HG02973 (cell line): ENCODE data around the gene GNAI2.
"Not testable (repeated sequence)": the region's sequence is repeated elsewhere in the genome, so short reads cannot be mapped to it uniquely, and the experiment has no call there.

Experiments used
- ATAC-seq: cut with Tn5 transposase; IDR thresholded peaks from one replicate; pipeline ENCODE4 v1.9.1; 2021; ENCODE audit warnings: moderate library complexity; ENCODE audit not compliant: unreplicated experiment

Gene GNAI2

GRCh38 chr3:50224639-50225038 lies 11.4 kb upstream of the GNAI2 start:
- ATAC-seq: no peak

- ATAC-seq: peak; percentile 6
These were observed 9.1 kb upstream of the GNAI2 start for GRCh38 chr3:50226888-50227389.

GRCh38 chr3:50227390-50228183 lies 8.4 kb upstream of the GNAI2 start:
- ATAC-seq: peak; percentile 78

GRCh38 chr3:50228184-50228763 lies 7.7 kb upstream of the GNAI2 start:
- ATAC-seq: not testable (repeated sequence)

GRCh38 chr3:50229490-50229889 lies 6.5 kb upstream of the GNAI2 start:
- ATAC-seq: no peak

- ATAC-seq: no peak
These were observed 5.8 kb upstream of the GNAI2 start for GRCh38 chr3:50230104-50230793.

GRCh38 chr3:50230794-50231125 lies 5.2 kb upstream of the GNAI2 start:
- ATAC-seq: no peak

- ATAC-seq: no peak
These were observed 4.4 kb upstream of the GNAI2 start for GRCh38 chr3:50231581-50231980.

GRCh38 chr3:50232303-50232702 lies 3.7 kb upstream of the GNAI2 start:
- ATAC-seq: no peak

- ATAC-seq: no peak
These were observed 2.8 kb upstream of the GNAI2 start for GRCh38 chr3:50233176-50233575.

- ATAC-seq: no peak
These were observed 604 bp downstream of the GNAI2 start for GRCh38 chr3:50236484-50237132.

GRCh38 chr3:50237133-50237651 lies 1.2 kb downstream of the GNAI2 start:
- ATAC-seq: no peak

- ATAC-seq: no peak
These were observed 1.9 kb downstream of the GNAI2 start for GRCh38 chr3:50237754-50238548.

GRCh38 chr3:50238549-50239026 lies 2.6 kb downstream of the GNAI2 start:
- no peak for ATAC-seq

GRCh38 chr3:50239649-50240048 lies 3.6 kb downstream of the GNAI2 start:
- ATAC-seq: no peak

- ATAC-seq: no peak
These were observed 5.2 kb downstream of the GNAI2 start for GRCh38 chr3:50241163-50241562.

- no peak for ATAC-seq
These were observed 5.8 kb downstream of the GNAI2 start for GRCh38 chr3:50241713-50242380.

- no peak for ATAC-seq
These were observed 6.4 kb downstream of the GNAI2 start for GRCh38 chr3:50242381-50242770.

- no peak for ATAC-seq
These were observed 7.0 kb downstream of the GNAI2 start for GRCh38 chr3:50242851-50243542.
